Measurements from ENCODE around the gene LRCH3. TPM values are rescaled to one million over a fixed set of nuclear protein-coding genes. Genes with fewer than 3 reads are reported as not detected.

LRCH3 gene
- total RNA-seq, 4 donors from 2014 or later, result 34.6 to 160 (median 55.2) TPM

- Histone ChIP-seq H3K4me1 (peaks cover 29 to 51% (median 41%) of the 10 kb centered on the region in 4 donors), H3K27ac (replicated peaks in 1 of 4) (peak overlapping the region; percentile 72 to 76 (median 72)), H3K4me3 (peak overlapping the region in 1 of 4 donors; percentile 11), H3K9me3 (no peaks in the 10 kb centered on the region), H3K27me3 (no peaks in the 10 kb centered on the region), H3K36me3 (no peaks in the 10 kb centered on the region)
- DNase-seq (ENCODE audit: extremely low spot score), result no peak
- TF ChIP-seq POLR2A (IDR thresholded peaks at IDR 0.05; ENCODE audit: low read depth), result no peak
- no peak for TF ChIP-seq EP300 (IDR thresholded peaks at IDR 0.05)
- no peak for TF ChIP-seq CTCF (IDR thresholded peaks at IDR 0.05)
- TF ChIP-seq POLR2AphosphoS5 (IDR thresholded peaks at IDR 0.05), result no peak
- 34% methylated on average over 2 of the region's 2 CpGs for WGBS
- intact Hi-C loops (cut with DNase I), result no loop called here
These were observed 18.4 kb downstream of the LRCH3 start for GRCh38 chr3:197809356-197810020.

DNA sequence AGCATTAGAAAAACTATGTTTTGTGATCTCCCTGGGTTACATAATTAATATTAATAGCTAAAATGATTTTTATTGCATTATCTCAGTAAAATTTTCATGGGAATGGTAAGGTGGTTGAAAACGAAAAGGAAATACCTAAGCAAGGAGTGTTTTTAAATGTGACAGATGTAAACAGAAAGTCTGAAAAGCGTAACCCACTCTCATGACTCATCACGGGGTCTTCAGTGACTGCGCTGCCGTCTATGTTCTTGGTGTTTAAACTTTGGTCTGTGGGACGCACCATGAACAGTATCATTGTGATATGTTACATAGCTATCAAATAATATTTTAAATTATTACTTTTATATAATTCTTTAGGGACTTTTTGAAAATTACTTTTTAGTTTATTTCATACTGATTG lies 19.8 kb downstream of the LRCH3 start:
- WGBS, result 85% methylated on average over 6 of the region's 6 CpGs
- peak overlapping the region; percentile 72 to 76 (median 72) for H3K27ac ChIP-seq (replicated peaks in 1 of 4)
- H3K9me3 ChIP-seq, result no peaks in the 10 kb centered on the region
- H3K4me1 ChIP-seq, result peaks cover 29 to 58% (median 44%) of the 10 kb centered on the region in 4 donors
- no peak overlapping the region for H3K4me3 ChIP-seq
- no peak for TF ChIP-seq POLR2A (IDR thresholded peaks at IDR 0.05; ENCODE audit: low read depth)
- TF ChIP-seq EP300 (IDR thresholded peaks at IDR 0.05), result no peak
- no peak for TF ChIP-seq POLR2AphosphoS5 (IDR thresholded peaks at IDR 0.05)
- TF ChIP-seq CTCF (IDR thresholded peaks at IDR 0.05), result no peak
- intact Hi-C loops (cut with DNase I), result no loop called here
- no peaks in the 10 kb centered on the region for H3K36me3 ChIP-seq
- H3K27me3 ChIP-seq, result no peaks in the 10 kb centered on the region
- DNase-seq (ENCODE audit: extremely low spot score), result no peak

- no peak for DNase-seq (ENCODE audit: extremely low spot score)
- Histone ChIP-seq H3K4me1 (peaks cover 29 to 62% (median 46%) of the 10 kb centered on the region in 4 donors), H3K27me3 (no peaks in the 10 kb centered on the region), H3K36me3 (peaks cover 0 to 3% (median 0%) of the 10 kb centered on the region in 4 donors), H3K4me3 (no peak overlapping the region), H3K27ac (replicated peaks in 1 of 4) (peak overlapping the region; percentile 10 to 72 (median 58)), H3K9me3 (no peaks in the 10 kb centered on the region)
- no peak for TF ChIP-seq CTCF (IDR thresholded peaks at IDR 0.05)
- peak in 1 of 2 donors; percentile 55 for TF ChIP-seq POLR2AphosphoS5 (IDR thresholded peaks at IDR 0.05)
- WGBS, result 62% methylated on average over 3 of the region's 3 CpGs
- intact Hi-C loops (cut with DNase I), result no loop called here
These were observed 20.3 kb downstream of the LRCH3 start for GRCh38 chr3:197811343-197811742.

GRCh38 chr3:197814372-197814771 lies 23.3 kb downstream of the LRCH3 start:
- intact Hi-C loops (cut with DNase I), result no loop called here
- WGBS, result 90% methylated on average over 4 of the region's 4 CpGs
- no peak for DNase-seq (ENCODE audit: extremely low spot score)

More at GRCh38 chr3:197814372-197814771, 23.3 kb downstream of the LRCH3 start:
- H3K9me3 ChIP-seq, result no peaks in the 10 kb centered on the region
- H3K36me3 ChIP-seq, result peaks cover 0 to 6% (median 0%) of the 10 kb centered on the region in 4 donors
- H3K27ac ChIP-seq (replicated peaks in 1 of 4), result no peak overlapping the region
- no peak for TF ChIP-seq POLR2A (IDR thresholded peaks at IDR 0.05; ENCODE audit: low read depth)
- no peak for TF ChIP-seq POLR2AphosphoS5 (IDR thresholded peaks at IDR 0.05)
- no peak for TF ChIP-seq EP300 (IDR thresholded peaks at IDR 0.05)
- TF ChIP-seq CTCF (IDR thresholded peaks at IDR 0.05), result no peak
- H3K4me3 ChIP-seq, result no peak overlapping the region
- peaks cover 15 to 42% (median 29%) of the 10 kb centered on the region in 4 donors for H3K4me1 ChIP-seq
- no peaks in the 10 kb centered on the region for H3K27me3 ChIP-seq

Measured in esophagus muscularis mucosa (tissue), 4 donors.